NCI-H128 (cell line): ENCODE measurements around the gene MEAK7.
A peak's percentile ranks its signal among the peaks of the same experiment; 100 is the strongest.

Experiments
- DNase-seq: peaks from one replicate; lab custom pipeline; 2025; ENCODE audit not compliant: unreplicated experiment; lab: John Stamatoyannopoulos, UW

MEAK7 gene

DNA sequence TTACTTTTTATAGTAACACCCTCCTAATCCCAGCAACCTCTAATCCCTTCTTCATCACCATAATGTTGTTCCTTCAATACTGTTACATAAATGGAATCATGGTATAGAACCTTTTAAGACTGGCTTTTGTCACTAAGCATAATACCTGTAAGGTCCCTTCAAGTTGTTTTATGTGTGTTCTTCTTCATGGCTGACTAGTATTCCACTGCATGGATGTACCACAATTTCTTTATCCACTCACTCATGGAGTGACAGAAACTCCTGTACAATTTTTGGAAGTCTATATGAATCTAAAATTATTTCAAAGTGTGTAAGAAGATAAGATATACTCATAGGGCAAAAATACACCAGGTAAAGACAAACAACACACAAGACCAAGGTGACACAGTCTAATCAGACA lies 36.8 kb downstream of the MEAK7 start:
- DNase-seq, result no peak

DNA sequence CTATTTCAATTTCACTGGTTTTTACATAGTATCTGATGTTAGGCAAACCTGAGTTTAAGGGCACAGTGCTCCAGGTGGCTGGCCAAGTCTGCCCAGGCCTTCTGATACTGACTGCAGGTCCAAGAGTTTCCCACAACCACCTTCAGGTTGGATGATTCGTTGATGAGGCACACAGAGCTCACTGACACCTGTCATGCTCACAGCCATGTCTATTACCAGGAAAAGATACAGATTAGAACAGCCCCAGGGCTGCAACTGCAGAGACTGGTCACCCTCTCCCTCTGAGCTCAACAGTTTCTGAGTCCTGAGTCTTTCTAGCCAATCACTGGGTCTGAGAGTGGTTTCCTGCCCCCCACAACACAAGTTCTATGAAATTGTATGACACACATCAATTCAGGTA lies 37.2 kb downstream of the MEAK7 start:
- DNase-seq, result no peak

DNA sequence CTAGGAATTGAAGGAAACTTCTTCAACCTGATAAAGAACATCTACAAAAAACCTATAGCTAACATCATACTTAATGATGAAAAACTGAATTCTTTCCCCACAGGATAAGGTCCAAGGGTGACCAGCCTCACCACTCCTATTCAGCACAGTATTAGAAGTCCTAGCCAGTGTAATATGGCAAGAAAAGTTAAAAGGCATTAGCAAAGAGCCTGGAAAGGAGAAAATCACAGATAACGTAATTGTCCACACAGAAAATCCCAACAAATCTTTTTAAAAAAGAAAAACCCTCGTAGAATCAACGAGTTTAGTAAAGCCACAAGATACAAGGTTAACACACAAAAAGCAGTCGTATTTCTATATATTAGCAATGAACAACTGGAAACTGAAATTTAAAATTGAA lies 37.8 kb downstream of the MEAK7 start:
- DNase-seq, result no peak

DNA sequence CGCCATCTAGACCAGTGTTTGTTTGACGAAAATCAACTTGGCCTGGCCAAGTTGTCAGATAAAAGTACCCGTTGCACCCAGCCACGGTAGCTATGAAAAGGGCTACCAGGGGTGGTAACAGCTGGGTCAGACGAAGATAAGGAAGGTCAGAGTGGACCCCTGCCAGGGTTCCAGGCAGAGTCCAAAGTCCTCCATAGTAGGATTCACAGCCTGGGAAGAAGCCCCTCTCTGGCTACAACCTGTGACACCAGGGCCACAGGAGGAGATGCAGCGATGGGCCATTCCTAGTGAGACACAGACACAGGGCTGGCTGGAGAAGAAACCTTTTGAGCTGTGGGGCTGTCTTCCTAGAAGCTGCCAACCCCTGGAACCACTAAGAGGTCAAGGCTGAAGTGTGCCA lies 39.3 kb downstream of the MEAK7 start:
- DNase-seq, result no peak

DNA sequence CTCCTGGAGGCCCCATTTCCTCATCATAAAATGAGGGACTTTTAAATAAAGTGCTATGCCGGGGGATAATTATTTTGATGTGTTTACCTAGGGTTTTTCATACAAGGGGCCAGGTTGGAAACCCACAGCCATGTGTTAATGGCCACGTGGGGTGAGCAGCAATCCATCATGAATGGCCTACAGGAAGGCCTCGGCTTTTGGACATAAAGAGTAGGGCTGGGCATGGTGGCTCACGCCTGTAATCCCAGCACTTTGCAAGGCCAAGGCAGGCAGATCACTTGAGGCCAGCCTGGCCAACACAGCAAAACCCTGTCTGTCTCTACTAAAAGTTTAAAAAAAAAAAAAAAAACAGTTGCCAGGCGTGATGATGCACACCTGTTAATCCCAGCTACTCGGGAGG lies 40.3 kb downstream of the MEAK7 start:
- DNase-seq, result no peak

DNA sequence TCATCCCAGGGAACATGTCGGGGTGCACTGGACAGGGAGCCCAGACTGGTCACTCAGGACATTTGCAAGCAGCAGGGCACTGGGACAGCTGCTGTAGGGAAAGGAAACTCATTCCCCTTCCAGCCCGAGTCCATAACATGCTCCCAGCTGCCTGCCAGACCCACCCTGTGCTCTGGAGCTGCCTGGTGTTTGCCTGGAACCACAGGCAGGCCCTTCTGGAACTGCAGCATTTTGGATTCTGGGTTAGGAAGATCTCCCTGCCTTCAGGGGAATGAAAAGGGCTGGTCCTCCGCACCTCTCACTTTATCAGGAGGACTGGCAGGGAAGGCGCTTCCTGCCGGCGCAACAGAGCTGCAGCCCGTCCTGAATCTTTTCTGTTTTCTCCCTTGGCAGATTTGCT lies 41.2 kb downstream of the MEAK7 start:
- no peak for DNase-seq

DNA sequence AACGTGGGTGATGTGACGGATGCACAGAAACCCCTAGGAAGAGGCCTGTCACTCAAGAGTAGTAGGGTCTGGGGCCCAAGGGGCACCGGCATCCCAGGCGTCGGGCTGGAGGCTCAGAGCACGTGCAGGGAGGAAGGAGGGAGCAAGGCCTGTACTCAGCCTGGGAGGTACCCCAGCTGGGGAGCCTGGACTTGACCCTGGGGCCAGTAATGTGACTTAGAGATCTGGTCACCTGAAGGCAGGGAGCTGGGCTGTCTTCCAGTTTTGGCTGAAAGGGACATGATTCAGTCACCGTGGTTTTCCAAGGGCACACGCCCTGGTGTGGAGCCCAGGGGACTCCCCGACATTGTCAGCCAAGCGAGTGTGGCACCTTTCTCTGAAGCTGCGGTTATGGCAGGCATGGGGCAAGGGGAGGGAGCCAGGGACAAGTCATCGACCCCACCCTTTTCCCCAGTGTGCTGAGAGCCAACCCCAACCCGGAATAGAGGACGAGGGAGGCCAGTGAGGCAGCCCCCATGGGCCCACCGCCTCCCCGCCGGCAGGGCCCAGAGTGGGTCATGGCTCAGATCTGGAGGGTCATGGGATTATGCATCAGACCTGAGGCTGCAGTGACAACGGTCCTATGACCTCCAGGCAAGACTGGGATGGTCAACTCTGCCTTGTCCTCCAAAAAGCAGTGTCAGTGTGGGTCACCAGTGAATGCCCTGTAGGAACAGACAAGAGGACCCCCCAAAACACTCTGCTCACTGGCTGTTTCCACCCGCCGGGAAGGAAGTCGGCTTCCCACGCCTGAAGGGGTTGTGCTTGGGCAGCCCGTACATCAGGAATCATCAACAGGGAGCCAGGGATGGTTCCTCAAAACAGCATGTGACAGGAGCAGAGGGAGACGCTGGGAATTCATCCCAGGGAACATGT lies 41.9 kb downstream of the MEAK7 start:
- no peak for DNase-seq

DNA sequence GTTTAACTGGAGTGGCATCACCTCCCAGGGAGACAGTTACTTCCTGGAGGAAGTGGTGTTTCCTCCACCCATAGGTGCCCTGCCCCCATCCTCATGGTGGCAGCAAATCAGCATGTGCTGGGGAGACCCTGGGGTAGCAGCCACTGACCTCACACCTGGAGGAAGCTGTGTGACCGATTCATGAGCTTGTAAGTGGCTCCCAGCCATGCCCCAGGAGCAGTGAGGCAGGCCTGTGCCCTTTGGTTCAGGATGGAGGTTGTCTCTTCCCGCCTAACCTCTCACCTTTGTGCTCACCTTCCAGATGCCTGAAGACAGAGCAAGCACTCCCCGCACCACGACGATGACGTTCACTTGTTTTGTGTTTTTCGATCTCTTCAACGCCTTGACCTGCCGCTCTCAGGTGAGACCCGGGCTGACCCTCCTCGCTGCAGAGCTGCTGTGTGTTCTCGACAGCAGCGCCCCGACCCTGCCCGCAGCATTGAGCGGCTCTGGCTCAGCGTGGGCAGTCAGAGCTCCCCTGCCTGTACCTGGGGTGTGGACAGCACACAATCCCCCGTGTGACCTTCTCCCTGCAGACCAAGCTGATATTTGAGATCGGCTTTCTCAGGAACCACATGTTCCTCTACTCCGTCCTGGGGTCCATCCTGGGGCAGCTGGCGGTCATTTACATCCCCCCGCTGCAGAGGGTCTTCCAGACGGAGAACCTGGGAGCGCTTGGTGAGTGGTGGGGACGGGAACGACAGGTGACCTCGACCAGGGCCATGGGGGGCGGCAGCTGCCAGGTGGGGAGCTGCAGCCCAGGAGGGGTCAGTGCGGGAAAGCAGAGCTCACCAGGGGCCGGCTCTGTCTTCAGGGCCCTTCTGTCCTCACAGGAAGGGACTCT lies 42.8 kb downstream of the MEAK7 start:
- DNase-seq, result no peak

DNA sequence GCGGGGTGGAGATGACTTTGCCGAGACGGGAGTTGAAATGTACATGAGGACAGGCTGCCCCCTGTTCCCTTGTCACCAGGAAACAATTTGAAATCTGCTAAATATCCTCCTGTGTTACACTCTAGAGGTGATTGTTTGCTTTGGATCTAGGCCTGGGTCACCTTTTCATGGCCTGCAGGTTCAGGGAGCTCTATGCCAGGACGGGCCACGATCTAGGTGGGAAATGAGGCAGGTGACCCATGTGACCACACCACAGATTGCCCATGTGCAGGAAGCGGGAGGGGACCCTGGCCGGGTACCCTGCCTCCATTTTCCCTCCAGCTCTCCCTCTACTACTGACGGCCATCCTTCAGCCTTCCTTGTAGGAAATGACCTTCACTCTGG lies 43.4 kb downstream of the MEAK7 start:
- DNase-seq, result no peak

DNA sequence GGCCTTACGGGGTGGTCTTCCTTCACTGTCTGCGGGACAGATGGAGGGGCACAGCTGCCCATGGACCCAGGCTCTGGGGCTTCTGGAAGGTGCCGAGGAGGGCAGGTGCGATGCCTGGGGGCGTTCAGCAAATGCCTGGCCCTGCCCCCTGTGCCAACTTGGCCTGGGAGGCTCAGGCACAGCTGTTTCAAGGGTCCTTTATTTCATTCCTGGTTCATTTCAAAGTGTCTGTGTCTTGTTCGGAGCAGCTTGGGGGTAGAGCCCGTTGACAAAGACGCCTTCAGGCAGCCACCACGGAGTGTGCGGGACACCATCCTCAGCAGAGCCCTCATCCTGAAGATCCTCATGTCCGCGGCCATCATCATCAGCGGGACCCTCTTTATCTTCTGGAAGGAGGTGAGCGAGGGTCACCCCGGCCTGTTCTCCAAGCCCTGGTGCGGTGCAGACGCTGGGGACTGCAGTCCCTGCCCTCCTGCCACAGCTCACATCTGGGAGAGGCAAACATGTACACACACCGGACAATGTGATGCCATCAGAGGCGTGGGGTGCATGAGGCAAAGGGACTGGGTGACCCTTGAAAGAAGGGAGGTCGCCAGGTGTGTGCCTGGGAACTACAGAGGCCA lies 43.9 kb downstream of the MEAK7 start:
- DNase-seq, result no peak

DNA sequence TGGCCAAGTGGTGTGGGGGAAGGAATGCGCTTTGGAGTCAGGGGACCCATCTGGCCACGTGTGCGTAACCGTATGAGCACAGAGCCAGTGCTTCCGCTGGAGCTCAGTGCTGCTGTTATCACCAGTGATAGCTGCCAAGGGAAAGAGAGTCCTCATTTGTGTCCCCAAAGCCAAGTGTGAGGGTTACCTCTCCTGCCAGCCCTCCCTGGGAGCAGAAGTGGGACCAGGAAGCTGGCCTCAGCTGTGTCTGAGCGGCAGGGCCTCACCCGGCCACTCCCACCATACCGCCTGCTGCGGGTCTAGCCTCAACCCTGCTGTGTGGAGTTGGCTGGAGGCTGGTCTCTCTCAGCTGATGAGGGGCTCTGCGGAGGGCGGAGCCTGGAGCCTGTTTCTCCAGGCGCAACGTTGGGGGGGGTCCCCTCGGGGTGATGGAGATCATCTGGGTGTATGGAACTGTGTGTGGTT lies 44.5 kb downstream of the MEAK7 start:
- DNase-seq, result peak; percentile 2

DNA sequence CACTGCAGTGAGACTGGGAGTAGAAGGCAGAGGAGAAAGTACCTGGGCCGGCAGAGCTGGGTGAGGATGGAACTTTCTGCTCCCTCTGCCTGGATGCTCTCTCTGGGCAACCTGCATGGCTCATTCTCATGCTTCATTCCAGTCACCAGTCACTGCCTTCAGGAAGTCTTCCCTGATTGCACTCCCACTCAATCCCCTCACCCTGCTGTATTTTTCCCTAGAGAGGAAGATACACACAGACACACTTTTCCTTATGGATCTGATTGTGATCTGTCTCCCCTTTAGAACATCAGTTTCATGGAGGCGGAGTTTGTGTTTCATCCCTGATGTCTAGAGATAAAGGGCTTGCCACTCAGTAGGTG lies 44.9 kb downstream of the MEAK7 start:
- no peak for DNase-seq

DNA sequence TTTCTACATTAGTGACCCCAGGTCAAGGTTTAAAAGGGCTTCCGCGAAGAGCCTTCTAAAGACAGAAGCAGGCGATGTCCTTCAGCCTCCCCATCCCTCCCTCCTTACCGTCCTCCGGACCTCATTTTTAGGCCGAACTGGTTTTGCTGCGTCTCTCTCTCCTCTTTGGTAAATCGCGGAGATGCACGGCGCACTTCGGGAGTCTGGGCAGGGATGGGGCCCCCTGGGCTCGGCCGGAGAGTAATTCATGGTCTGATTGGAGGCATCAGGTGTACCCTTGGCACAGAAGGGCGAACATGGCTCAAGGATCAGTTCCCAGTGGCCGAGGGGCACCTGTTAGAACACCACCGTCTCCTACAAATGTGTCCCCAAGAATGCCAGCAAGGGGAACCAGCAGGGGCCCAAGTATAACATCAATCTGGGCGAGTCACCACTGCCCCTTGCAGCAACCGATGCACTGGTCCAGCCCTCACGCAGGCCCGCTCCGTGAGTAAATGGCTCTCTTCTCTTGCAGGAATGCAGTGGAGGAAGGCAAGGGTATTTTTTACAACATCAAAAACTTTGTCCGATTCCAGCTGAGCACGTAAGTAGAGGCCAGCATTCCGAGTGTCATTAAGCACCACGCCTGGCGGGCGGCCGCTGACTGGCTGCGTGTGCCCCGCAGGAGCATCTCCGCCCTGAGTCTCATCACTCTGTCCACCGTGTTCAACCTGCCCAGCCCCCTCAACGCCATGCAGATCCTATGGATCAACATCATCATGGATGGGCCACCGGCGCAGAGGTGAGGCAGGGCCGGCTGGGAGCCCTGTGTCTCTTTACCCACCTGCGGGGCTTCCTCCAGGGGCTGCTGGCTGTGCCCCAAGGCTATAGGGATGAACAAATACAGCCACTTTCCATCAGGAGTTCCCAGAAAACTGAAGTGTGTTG lies 45.6 kb downstream of the MEAK7 start:
- DNase-seq, result no peak

DNA sequence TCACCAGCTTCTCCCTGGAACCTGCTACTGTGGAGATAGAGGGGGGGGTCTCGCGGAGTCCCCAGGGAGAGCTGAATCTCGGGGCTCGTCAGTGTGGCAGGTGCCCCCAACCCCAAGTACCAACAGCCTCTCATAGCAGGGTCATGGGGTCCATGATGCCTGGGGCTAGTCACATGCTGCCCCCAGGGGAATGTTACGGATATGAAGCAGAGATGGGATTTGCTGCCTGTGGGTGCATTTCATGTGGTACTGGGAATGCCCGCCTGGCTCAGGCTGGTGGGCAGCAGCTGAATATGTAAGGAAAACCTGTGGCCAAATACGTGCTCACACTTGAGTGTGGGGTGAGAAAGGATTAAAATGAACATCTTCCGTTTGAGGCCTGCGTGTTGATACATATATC lies 49.4 kb downstream of the MEAK7 start:
- DNase-seq, result no peak
